Mammary epithelial cell (primary cell): Measurements from ENCODE around the gene ZNF516.

Experiments
- EZH2 ChIP-seq: IDR thresholded peaks from 2 replicates; pipeline ENCODE4 v1.6.1; 2012; ENCODE audit warnings: low read length, inconsistent platforms, borderline replicate concordance
- TF ChIP-seq, protein P1 (sequence below), 2 donors: IDR thresholded peaks in 1 of 2; conservative IDR thresholded peaks in 1 of 2; 2 replicates each; pipeline ENCODE4 v1.5.1; 2011 to 2012; ENCODE audit warnings: inconsistent platforms in 2 of 2, low read length in 2 of 2, mild to moderate bottlenecking in 2 of 2, control low read depth in 1 of 2, low read depth in 1 of 2; ENCODE audit not compliant: insufficient read depth in 1 of 2; ENCODE audit errors: extremely low read depth in 1 of 2

- TF ChIP-seq, protein P1, sequence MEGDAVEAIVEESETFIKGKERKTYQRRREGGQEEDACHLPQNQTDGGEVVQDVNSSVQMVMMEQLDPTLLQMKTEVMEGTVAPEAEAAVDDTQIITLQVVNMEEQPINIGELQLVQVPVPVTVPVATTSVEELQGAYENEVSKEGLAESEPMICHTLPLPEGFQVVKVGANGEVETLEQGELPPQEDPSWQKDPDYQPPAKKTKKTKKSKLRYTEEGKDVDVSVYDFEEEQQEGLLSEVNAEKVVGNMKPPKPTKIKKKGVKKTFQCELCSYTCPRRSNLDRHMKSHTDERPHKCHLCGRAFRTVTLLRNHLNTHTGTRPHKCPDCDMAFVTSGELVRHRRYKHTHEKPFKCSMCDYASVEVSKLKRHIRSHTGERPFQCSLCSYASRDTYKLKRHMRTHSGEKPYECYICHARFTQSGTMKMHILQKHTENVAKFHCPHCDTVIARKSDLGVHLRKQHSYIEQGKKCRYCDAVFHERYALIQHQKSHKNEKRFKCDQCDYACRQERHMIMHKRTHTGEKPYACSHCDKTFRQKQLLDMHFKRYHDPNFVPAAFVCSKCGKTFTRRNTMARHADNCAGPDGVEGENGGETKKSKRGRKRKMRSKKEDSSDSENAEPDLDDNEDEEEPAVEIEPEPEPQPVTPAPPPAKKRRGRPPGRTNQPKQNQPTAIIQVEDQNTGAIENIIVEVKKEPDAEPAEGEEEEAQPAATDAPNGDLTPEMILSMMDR (conservative IDR thresholded peaks at IDR 0.05 in 1 of 2, IDR thresholded peaks at IDR 0.05 in 1 of 2; ENCODE audit: extremely low read depth in 1 of 2, insufficient read depth in 1 of 2, low read depth in 1 of 2, low read length in 2 of 2) = no peak
- TF ChIP-seq EZH2 = no peak
Measured at GRCh38 chr18:76454418-76454817, 40.6 kb downstream of the ZNF516 start.
